SK-N-SH treated with all-trans-retinoic acid at 6 μM for 48 hours (cell line): Measurements from ENCODE around the gene LRRFIP1.

Experiments
- POU6F1 ChIP-seq: fragments of 250-450 bp; sonication (Bioruptor Pico); IDR thresholded peaks from 2 replicates; pipeline ENCODE4 v1.8.0; 2021; ENCODE audit warnings: low read depth, mild to moderate bottlenecking, moderate library complexity, borderline replicate concordance
- TF ChIP-seq, protein P1 (sequence below): fragments of 250-450 bp; sonication (Bioruptor Pico); IDR thresholded peaks from 2 replicates; pipeline ENCODE4 v1.8.0; 2020; ENCODE audit warnings: mild to moderate bottlenecking, moderate library complexity, borderline replicate concordance

DNA sequence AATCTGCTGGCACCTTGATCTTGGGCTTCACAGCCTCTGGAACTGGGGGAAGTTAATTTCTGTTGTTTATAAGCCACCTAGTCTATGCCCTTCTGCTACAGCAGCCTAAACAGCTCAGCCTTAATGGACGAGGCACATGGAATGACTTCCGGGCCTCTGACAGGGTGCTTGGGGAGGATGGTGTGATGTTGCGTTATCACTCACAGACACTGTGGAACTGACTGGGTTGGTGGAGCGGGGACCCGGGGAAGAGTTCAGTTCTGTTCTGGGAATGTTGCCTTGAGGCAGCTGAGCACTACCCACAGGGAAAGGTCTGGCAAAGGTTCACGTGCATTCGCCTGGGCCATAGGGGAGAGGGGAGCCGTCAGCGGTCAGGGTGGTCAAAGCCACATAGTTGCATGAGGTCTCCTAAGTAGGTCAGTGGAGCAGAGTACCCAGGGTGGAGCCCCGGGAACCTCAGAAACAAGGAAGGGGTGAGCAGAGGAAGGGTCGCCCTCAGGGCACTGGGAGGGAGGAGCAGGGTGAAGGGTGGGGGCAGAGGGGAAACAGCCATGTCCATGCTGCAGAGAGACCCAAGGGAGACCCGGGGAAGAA, 36.2 kb downstream of the LRRFIP1 start:
- TF ChIP-seq POU6F1 (CRISPR knock-in tag): no peak
- TF ChIP-seq, protein P1, sequence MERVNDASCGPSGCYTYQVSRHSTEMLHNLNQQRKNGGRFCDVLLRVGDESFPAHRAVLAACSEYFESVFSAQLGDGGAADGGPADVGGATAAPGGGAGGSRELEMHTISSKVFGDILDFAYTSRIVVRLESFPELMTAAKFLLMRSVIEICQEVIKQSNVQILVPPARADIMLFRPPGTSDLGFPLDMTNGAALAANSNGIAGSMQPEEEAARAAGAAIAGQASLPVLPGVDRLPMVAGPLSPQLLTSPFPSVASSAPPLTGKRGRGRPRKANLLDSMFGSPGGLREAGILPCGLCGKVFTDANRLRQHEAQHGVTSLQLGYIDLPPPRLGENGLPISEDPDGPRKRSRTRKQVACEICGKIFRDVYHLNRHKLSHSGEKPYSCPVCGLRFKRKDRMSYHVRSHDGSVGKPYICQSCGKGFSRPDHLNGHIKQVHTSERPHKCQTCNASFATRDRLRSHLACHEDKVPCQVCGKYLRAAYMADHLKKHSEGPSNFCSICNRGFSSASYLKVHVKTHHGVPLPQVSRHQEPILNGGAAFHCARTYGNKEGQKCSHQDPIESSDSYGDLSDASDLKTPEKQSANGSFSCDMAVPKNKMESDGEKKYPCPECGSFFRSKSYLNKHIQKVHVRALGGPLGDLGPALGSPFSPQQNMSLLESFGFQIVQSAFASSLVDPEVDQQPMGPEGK (CRISPR knock-in tag): no peak
